Breast epithelium (tissue), 4 donors: ENCODE results near the gene EHF. TPM values are rescaled to one million over a fixed set of nuclear protein-coding genes. Genes with fewer than 3 reads are reported as not detected.

ENCODE experiments used
- DNase-seq, 2 donors: peaks; one replicate each; pipeline ENCODE4 v3.0.0-alpha.2; 2019; ENCODE audit warnings: low spot score in 2 of 2
- H3K27ac ChIP-seq, 2 donors: fragments of 200-600 bp; sonication (generic) in 1 of 2; one replicate each; pipeline ENCODE4 v1.5.1; 2016 to 2019; ENCODE audit warnings: mild to moderate bottlenecking in 1 of 2
- H3K27me3 ChIP-seq, 2 donors: fragments of 200-600 bp; sonication (generic) in 1 of 2; one replicate each; pipeline versions ENCODE4 v1.5.1 to v1.6.0; 2017 to 2019; ENCODE audit warnings: control low read depth in 1 of 2, mild to moderate bottlenecking in 1 of 2
- H3K36me3 ChIP-seq: fragments of 200-600 bp; one replicate; pipeline ENCODE4 v1.5.1; 2019
- H3K4me1 ChIP-seq, 2 donors: fragments of 200-600 bp; sonication (generic); one replicate each; pipeline ENCODE4 v1.5.1; 2016 to 2019; ENCODE audit warnings: control low read depth in 1 of 2
- H3K4me3 ChIP-seq, 3 donors: fragments of 200-600 bp; sonication (generic); 1 replicate in 2 of 3; 2 replicates in 1 of 3; pipeline ENCODE4 v1.5.1; 2016 to 2019; ENCODE audit warnings: mild to moderate bottlenecking in 3 of 3, moderate library complexity in 2 of 3
- H3K9me3 ChIP-seq, 2 donors: fragments of 200-600 bp; sonication (generic) in 1 of 2; one replicate each; pipeline ENCODE4 v1.5.1; 2016 to 2019; ENCODE audit warnings: control low read depth in 1 of 2
- CTCF ChIP-seq, 3 donors: fragments of 450-650 bp; IDR thresholded peaks; one replicate each; pipeline ENCODE4 v1.5.1; 2016 to 2017; ENCODE audit warnings: antibody characterized with exemption in 3 of 3, mild to moderate bottlenecking in 3 of 3, moderate library complexity in 3 of 3
- POLR2A ChIP-seq: fragments of 450-650 bp; IDR thresholded peaks from one replicate; pipeline ENCODE4 v1.6.1; 2016; ENCODE audit warnings: antibody characterized with exemption, mild to moderate bottlenecking, moderate library complexity
- POLR2AphosphoS5 ChIP-seq, 3 donors: sonication (generic); formaldehyde crosslinking; IDR thresholded peaks; one replicate each; pipeline ENCODE4 v1.6.1; 2017; ENCODE audit warnings: antibody characterized with exemption in 3 of 3
- intact Hi-C: fragments of 100-400 bp; cut with DNase I; formaldehyde crosslinking; loops from one replicate; pipeline ENCODE4 v1.15.1; 2023; ENCODE audit warnings: low total_unique reads
- total RNA-seq, 3 donors: library from RNA; depleted of rRNA; stranded (reverse); fragments of >200 nt; gene quantifications; one replicate each; pipeline ENCODE4 v1.1.0, GENCODE V29; 2016

Gene EHF
- total RNA-seq, 3 donors from 2014 or later: 0.16 to 392 (median 132) TPM

GRCh38 chr11:34659096-34659733 lies 38.3 kb downstream of the EHF start:
- no peaks in the 10 kb centered on the region for H3K9me3 ChIP-seq
- TF ChIP-seq CTCF (IDR thresholded peaks at IDR 0.05) (no peak), POLR2A (no peak), POLR2AphosphoS5 (IDR thresholded peaks at IDR 0.05) (no peak)
- H3K27ac ChIP-seq: no peak overlapping the region
- no peaks in the 10 kb centered on the region for H3K27me3 ChIP-seq
- H3K4me1 ChIP-seq: peaks cover 0 to 5% of the 10 kb centered on the region in 2 donors
- no peak for DNase-seq
- H3K36me3 ChIP-seq: no peaks in the 10 kb centered on the region
- intact Hi-C loops: no loop called here
- no peak overlapping the region for H3K4me3 ChIP-seq

GRCh38 chr11:34665077-34665835 lies 44.4 kb downstream of the EHF start:
- TF ChIP-seq POLR2AphosphoS5 (IDR thresholded peaks at IDR 0.05): no peak
- no peak for TF ChIP-seq POLR2A
- TF ChIP-seq CTCF (IDR thresholded peaks at IDR 0.05): no peak
- H3K27ac ChIP-seq: peak overlapping the region; percentile 9 to 33

GRCh38 chr11:34667810-34668582 lies 47.1 kb downstream of the EHF start:
- H3K4me3 ChIP-seq: no peak overlapping the region
- no peaks in the 10 kb centered on the region for H3K36me3 ChIP-seq
- intact Hi-C loops: no loop called here
- no peak for TF ChIP-seq CTCF (IDR thresholded peaks at IDR 0.05)
- TF ChIP-seq POLR2A: no peak
- peak in 2 of 3 donors; percentile 6 to 64 for TF ChIP-seq POLR2AphosphoS5 (IDR thresholded peaks at IDR 0.05)
- H3K27ac ChIP-seq: peak overlapping the region; percentile 50 to 66
- no peaks in the 10 kb centered on the region for H3K9me3 ChIP-seq
- H3K27me3 ChIP-seq: no peaks in the 10 kb centered on the region
- H3K4me1 ChIP-seq: no peaks in the 10 kb centered on the region
- DNase-seq: peak; percentile 68 to 80

More at GRCh38 chr11:34665077-34665835, 44.4 kb downstream of the EHF start:
- no peak overlapping the region for H3K4me3 ChIP-seq
- no peaks in the 10 kb centered on the region for H3K27me3 ChIP-seq
- H3K36me3 ChIP-seq: no peaks in the 10 kb centered on the region
- intact Hi-C loops: no loop called here
- no peak for DNase-seq
- no peaks in the 10 kb centered on the region for H3K9me3 ChIP-seq
- no peaks in the 10 kb centered on the region for H3K4me1 ChIP-seq

GRCh38 chr11:34668583-34669053 lies 47.7 kb downstream of the EHF start:
- Histone ChIP-seq H3K27me3 (no peaks in the 10 kb centered on the region), H3K36me3 (no peaks in the 10 kb centered on the region), H3K4me1 (no peaks in the 10 kb centered on the region), H3K9me3 (no peaks in the 10 kb centered on the region), H3K27ac (peak overlapping the region; percentile 50 to 62), H3K4me3 (no peak overlapping the region)
- intact Hi-C loops: no loop called here
- DNase-seq: no peak
- no peak for TF ChIP-seq CTCF (IDR thresholded peaks at IDR 0.05)
- no peak for TF ChIP-seq POLR2A
- TF ChIP-seq POLR2AphosphoS5 (IDR thresholded peaks at IDR 0.05): no peak
